Breast epithelium (tissue), 3 donors: ENCODE measurements around the gene TENM4.

ENCODE experiments used
- POLR2A ChIP-seq: fragments of 450-650 bp; IDR thresholded peaks from one replicate; pipeline ENCODE4 v1.6.1; 2016; ENCODE audit warnings: antibody characterized with exemption, mild to moderate bottlenecking, moderate library complexity
- TF ChIP-seq, protein P1 (sequence below), 3 donors: fragments of 450-650 bp; IDR thresholded peaks; one replicate each; pipeline ENCODE4 v1.5.1; 2016 to 2017; ENCODE audit warnings: antibody characterized with exemption in 3 of 3, mild to moderate bottlenecking in 3 of 3, moderate library complexity in 3 of 3

GRCh38 chr11:79098146-79098545 lies 342.7 kb downstream of the TENM4 start:
- TF ChIP-seq, protein P1, sequence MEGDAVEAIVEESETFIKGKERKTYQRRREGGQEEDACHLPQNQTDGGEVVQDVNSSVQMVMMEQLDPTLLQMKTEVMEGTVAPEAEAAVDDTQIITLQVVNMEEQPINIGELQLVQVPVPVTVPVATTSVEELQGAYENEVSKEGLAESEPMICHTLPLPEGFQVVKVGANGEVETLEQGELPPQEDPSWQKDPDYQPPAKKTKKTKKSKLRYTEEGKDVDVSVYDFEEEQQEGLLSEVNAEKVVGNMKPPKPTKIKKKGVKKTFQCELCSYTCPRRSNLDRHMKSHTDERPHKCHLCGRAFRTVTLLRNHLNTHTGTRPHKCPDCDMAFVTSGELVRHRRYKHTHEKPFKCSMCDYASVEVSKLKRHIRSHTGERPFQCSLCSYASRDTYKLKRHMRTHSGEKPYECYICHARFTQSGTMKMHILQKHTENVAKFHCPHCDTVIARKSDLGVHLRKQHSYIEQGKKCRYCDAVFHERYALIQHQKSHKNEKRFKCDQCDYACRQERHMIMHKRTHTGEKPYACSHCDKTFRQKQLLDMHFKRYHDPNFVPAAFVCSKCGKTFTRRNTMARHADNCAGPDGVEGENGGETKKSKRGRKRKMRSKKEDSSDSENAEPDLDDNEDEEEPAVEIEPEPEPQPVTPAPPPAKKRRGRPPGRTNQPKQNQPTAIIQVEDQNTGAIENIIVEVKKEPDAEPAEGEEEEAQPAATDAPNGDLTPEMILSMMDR (IDR thresholded peaks at IDR 0.05): no peak
- no peak for TF ChIP-seq POLR2A
